H9 (cell line): ENCODE measurements around the gene TMEM229B. TPM values are rescaled to one million over a fixed set of nuclear protein-coding genes. Genes with fewer than 3 reads are reported as not detected.

ENCODE experiments used
- DNase-seq: peaks from one replicate; pipeline ENCODE4 v3.0.0-alpha.2; 2017
- H2AFZ ChIP-seq: one replicate; pipeline ENCODE4 v1.6.1; 2013; ENCODE audit warnings: mild to moderate bottlenecking, low read length, control low read depth, moderate library complexity
- H2AK5ac ChIP-seq: 2 replicates; pipeline ENCODE4 v1.6.1; 2013; ENCODE audit warnings: low read length, control low read depth, mixed read lengths; ENCODE audit not compliant: insufficient read length
- H2BK120ac ChIP-seq: one replicate; pipeline ENCODE4 v1.6.1; 2013; ENCODE audit warnings: low read depth, mild to moderate bottlenecking, low read length, control low read depth, inconsistent platforms; ENCODE audit not compliant: poor library complexity, severe bottlenecking
- H2BK12ac ChIP-seq: 2 replicates; pipeline ENCODE4 v1.6.1; 2013; ENCODE audit warnings: low read length, control low read depth, mixed read lengths, low read depth; ENCODE audit not compliant: insufficient read length
- H2BK15ac ChIP-seq: 2 replicates; pipeline ENCODE4 v1.6.1; 2013; ENCODE audit warnings: low read depth, low read length, control low read depth
- H2BK20ac ChIP-seq: one replicate; pipeline ENCODE4 v1.6.1; 2013; ENCODE audit warnings: low read depth, mild to moderate bottlenecking, low read length, control low read depth, inconsistent platforms; ENCODE audit not compliant: poor library complexity, severe bottlenecking
- H2BK5ac ChIP-seq: 2 replicates; pipeline ENCODE4 v1.6.1; 2013; ENCODE audit warnings: low read length, control low read depth, mixed read lengths; ENCODE audit not compliant: insufficient read length
- H3K14ac ChIP-seq: 2 replicates; pipeline ENCODE4 v1.6.1; 2013; ENCODE audit warnings: low read length, control low read depth; ENCODE audit not compliant: insufficient read depth
- H3K18ac ChIP-seq: 2 replicates; pipeline ENCODE4 v1.6.1; 2013; ENCODE audit warnings: low read depth, mild to moderate bottlenecking, mixed read lengths, low read length, control low read depth; ENCODE audit not compliant: insufficient read length
- H3K23ac ChIP-seq: 2 replicates; pipeline ENCODE4 v1.6.1; 2013; ENCODE audit warnings: low read length, control low read depth, mixed read lengths, low read depth; ENCODE audit not compliant: insufficient read length
- H3K23me2 ChIP-seq: 2 replicates; pipeline ENCODE4 v1.6.1; 2013; ENCODE audit warnings: low read depth, mild to moderate bottlenecking, mixed read lengths, low read length, control low read depth; ENCODE audit not compliant: insufficient read length, poor library complexity, severe bottlenecking
- H3K27ac ChIP-seq: 2 replicates; pipeline ENCODE4 v1.5.1; 2013; ENCODE audit warnings: low read length, control low read depth, mixed read lengths, low read depth; ENCODE audit not compliant: insufficient read length
- H3K27me3 ChIP-seq: 2 replicates; pipeline ENCODE4 v1.6.1; 2013; ENCODE audit warnings: low read length, control low read depth, inconsistent platforms; ENCODE audit not compliant: insufficient read depth
- H3K4ac ChIP-seq: 2 replicates; pipeline ENCODE4 v1.6.1; 2013; ENCODE audit warnings: low read depth, mild to moderate bottlenecking, control low read depth, inconsistent platforms, low read length, moderate library complexity
- H3K4me1 ChIP-seq: 2 replicates; pipeline ENCODE4 v1.6.1; 2013; ENCODE audit warnings: low read length, control low read depth, inconsistent platforms; ENCODE audit not compliant: insufficient read depth
- H3K4me2 ChIP-seq: 2 replicates; pipeline ENCODE4 v1.6.1; 2013; ENCODE audit warnings: low read length, control low read depth, mixed read lengths; ENCODE audit not compliant: insufficient read length, insufficient read depth
- H3K56ac ChIP-seq: 2 replicates; pipeline ENCODE4 v1.6.1; 2013; ENCODE audit warnings: low read depth, mild to moderate bottlenecking, mixed read lengths, low read length, control low read depth; ENCODE audit not compliant: insufficient read length
- H3K79me1 ChIP-seq: 2 replicates; pipeline ENCODE4 v1.6.1; 2013; ENCODE audit warnings: low read depth, mild to moderate bottlenecking, moderate library complexity, low read length, control low read depth, inconsistent platforms; ENCODE audit not compliant: insufficient read depth, poor library complexity, severe bottlenecking
- H3K79me2 ChIP-seq: 2 replicates; pipeline ENCODE4 v1.6.1; 2013; ENCODE audit warnings: low read length, control low read depth, inconsistent platforms; ENCODE audit not compliant: insufficient read depth
- H3K9ac ChIP-seq: 2 replicates; pipeline ENCODE4 v1.6.1; 2013; ENCODE audit warnings: low read length, control low read depth, mixed read lengths; ENCODE audit not compliant: insufficient read length; ENCODE audit errors: extremely low read depth
- H3K9me3 ChIP-seq: one replicate; pipeline ENCODE4 v1.6.1; 2013; ENCODE audit warnings: low read depth, low read length, inconsistent platforms; ENCODE audit not compliant: control insufficient read depth
- H3T11ph ChIP-seq: one replicate; pipeline ENCODE4 v1.6.1; 2013; ENCODE audit warnings: mild to moderate bottlenecking, low read length, control low read depth, inconsistent platforms
- H4K20me1 ChIP-seq: one replicate; pipeline ENCODE4 v1.6.1; 2013; ENCODE audit not compliant: control insufficient read depth, insufficient read length, insufficient read depth
- H4K5ac ChIP-seq: 2 replicates; pipeline ENCODE4 v1.6.1; 2013; ENCODE audit warnings: low read depth, mild to moderate bottlenecking, mixed read lengths, low read length, control low read depth; ENCODE audit not compliant: insufficient read length
- H4K8ac ChIP-seq: replicated peaks from 2 replicates; pipeline ENCODE4 v1.6.1; 2013; ENCODE audit warnings: low read length, control low read depth, mixed read lengths, low read depth; ENCODE audit not compliant: insufficient read length
- H4K91ac ChIP-seq: 2 replicates; pipeline ENCODE4 v1.6.1; 2013; ENCODE audit warnings: low read depth, mild to moderate bottlenecking, moderate library complexity, mixed read lengths, low read length, control low read depth; ENCODE audit not compliant: insufficient read length
- H3K27ac Mint-ChIP-seq, 3 experiments: 2 replicates in 2 of 3; 3 replicates in 1 of 3; pipeline ENCODE4 v1.8.0; 2020 to 2021; ENCODE audit warnings: mixed read lengths in 3 of 3, mild to moderate bottlenecking in 1 of 3, moderate library complexity in 1 of 3
- H3K27me3 Mint-ChIP-seq: 2 replicates; pipeline ENCODE4 v1.8.0; 2021; ENCODE audit warnings: low read depth, mild to moderate bottlenecking, moderate library complexity, mixed read lengths
- H3K36me3 Mint-ChIP-seq, 3 experiments: 2 replicates in 2 of 3; 3 replicates in 1 of 3; pipeline ENCODE4 v1.8.0; 2020 to 2021; ENCODE audit warnings: low read depth in 3 of 3, mixed read lengths in 3 of 3; ENCODE audit not compliant: insufficient read depth in 1 of 3
- H3K4me1 Mint-ChIP-seq, 2 experiments: 2 replicates each; pipeline ENCODE4 v1.8.0; 2020; ENCODE audit warnings: mixed read lengths in 2 of 2
- H3K4me3 Mint-ChIP-seq, 2 experiments: 2 replicates in 1 of 2; 3 replicates in 1 of 2; pipeline ENCODE4 v1.8.0; 2020 to 2021; ENCODE audit warnings: mild to moderate bottlenecking in 2 of 2, mixed read lengths in 2 of 2, moderate library complexity in 1 of 2
- H3K9me3 Mint-ChIP-seq, 2 experiments: 2 replicates in 1 of 2; 3 replicates in 1 of 2; pipeline ENCODE4 v1.8.0; 2020; ENCODE audit warnings: mild to moderate bottlenecking in 2 of 2, mixed read lengths in 2 of 2, moderate library complexity in 1 of 2
- WGBS: extraction: QIAGEN DNeasy Blood & Tissue Kit; methylation state at CpG from one replicate; pipeline ENCODE4 v1.1.7; 2013; ENCODE audit warnings: missing lambda C conversion rate, low lambda C conversion rate, mixed read lengths; ENCODE audit not compliant: insufficient read length; ENCODE audit errors: extremely low coverage; 5-methylcytosine and 5-hydroxymethylcytosine counted together
- total RNA-seq: library from RNA; stranded (reverse); gene quantifications from 2 replicates; pipeline ENCODE4 v1.2.1, GENCODE V29; 2021
- TF ChIP-seq, protein P1 (sequence below): fragments of 200-600 bp; sonication (generic); conservative IDR thresholded peaks from 3 replicates; pipeline ENCODE4 v1.8.0; 2021; ENCODE audit warnings: antibody characterized with exemption, mild to moderate bottlenecking

Gene TMEM229B
- total RNA-seq, 1 experiment from 2014 or later = 0.24 TPM

- no peak overlapping the region for H3K27ac ChIP-seq
- WGBS = no CpG with 5 or more reads among the region's 5 CpGs
- no peak overlapping the region for H3T11ph ChIP-seq
- H3K4me1 Mint-ChIP-seq = peaks cover 20 to 23% of the 10 kb centered on the region in 2 experiments
- peaks cover 3% of the 10 kb centered on the region; the same call in 1 of the 2 replicates for H3K27me3 Mint-ChIP-seq
- no peak overlapping the region for H2BK12ac ChIP-seq
- H3K79me2 ChIP-seq = no peaks in the 10 kb centered on the region
- H3K36me3 Mint-ChIP-seq = no peaks in the 10 kb centered on the region; a peak in 1 of 7 replicates
- H4K5ac ChIP-seq = no peak overlapping the region
- H3K4ac ChIP-seq = no peak overlapping the region
- H3K23ac ChIP-seq = no peak overlapping the region
- TF ChIP-seq, protein P1, sequence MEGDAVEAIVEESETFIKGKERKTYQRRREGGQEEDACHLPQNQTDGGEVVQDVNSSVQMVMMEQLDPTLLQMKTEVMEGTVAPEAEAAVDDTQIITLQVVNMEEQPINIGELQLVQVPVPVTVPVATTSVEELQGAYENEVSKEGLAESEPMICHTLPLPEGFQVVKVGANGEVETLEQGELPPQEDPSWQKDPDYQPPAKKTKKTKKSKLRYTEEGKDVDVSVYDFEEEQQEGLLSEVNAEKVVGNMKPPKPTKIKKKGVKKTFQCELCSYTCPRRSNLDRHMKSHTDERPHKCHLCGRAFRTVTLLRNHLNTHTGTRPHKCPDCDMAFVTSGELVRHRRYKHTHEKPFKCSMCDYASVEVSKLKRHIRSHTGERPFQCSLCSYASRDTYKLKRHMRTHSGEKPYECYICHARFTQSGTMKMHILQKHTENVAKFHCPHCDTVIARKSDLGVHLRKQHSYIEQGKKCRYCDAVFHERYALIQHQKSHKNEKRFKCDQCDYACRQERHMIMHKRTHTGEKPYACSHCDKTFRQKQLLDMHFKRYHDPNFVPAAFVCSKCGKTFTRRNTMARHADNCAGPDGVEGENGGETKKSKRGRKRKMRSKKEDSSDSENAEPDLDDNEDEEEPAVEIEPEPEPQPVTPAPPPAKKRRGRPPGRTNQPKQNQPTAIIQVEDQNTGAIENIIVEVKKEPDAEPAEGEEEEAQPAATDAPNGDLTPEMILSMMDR = no peak
- H2BK120ac ChIP-seq = no peak overlapping the region
- no peak overlapping the region; a peak in 1 of 7 replicates for H3K27ac Mint-ChIP-seq
- no peaks in the 10 kb centered on the region; the same call in 1 of the 2 replicates for H3K4me1 ChIP-seq
- no peak overlapping the region for H3K56ac ChIP-seq
- peaks cover 4% of the 10 kb centered on the region for H3K23me2 ChIP-seq
- no peak overlapping the region for H2BK15ac ChIP-seq
- H4K8ac ChIP-seq = no peak overlapping the region
- H2BK5ac ChIP-seq = no peak overlapping the region
- no peaks in the 10 kb centered on the region for H4K20me1 ChIP-seq
- H3K4me3 Mint-ChIP-seq = no peak overlapping the region
- H3K9me3 ChIP-seq = no peaks in the 10 kb centered on the region
- H3K18ac ChIP-seq = no peak overlapping the region
- H2AK5ac ChIP-seq = no peak overlapping the region
- no peaks in the 10 kb centered on the region for H3K79me1 ChIP-seq
- no peak overlapping the region for H2AFZ ChIP-seq
- no peak overlapping the region for H3K4me2 ChIP-seq
- H4K91ac ChIP-seq = no peak overlapping the region
- H2BK20ac ChIP-seq = no peak overlapping the region
- DNase-seq = no peak
- no peak overlapping the region for H3K14ac ChIP-seq
- H3K9me3 Mint-ChIP-seq = no peaks in the 10 kb centered on the region
- H3K27me3 ChIP-seq = no peaks in the 10 kb centered on the region
- no peak overlapping the region for H3K9ac ChIP-seq
These were observed 41.7 kb upstream of the TMEM229B start for GRCh38 chr14:67529947-67530935.
